B cell (primary cell): ENCODE measurements around the gene FAM234A. TPM values are rescaled to one million over a fixed set of nuclear protein-coding genes. Genes with fewer than 3 reads are reported as not detected.
A peak's percentile ranks its signal among the peaks of the same experiment; 100 is the strongest.

Source experiments
- ATAC-seq: fragments of 200-7000 bp; cut with Tn5 transposase; one replicate; pipeline ENCODE4 v1.10.0; 2021; ENCODE audit warnings: low read depth, mild to moderate bottlenecking, moderate number of reproducible peaks, moderate library complexity
- CTCF ChIA-PET: fragments of 350-600 bp; sonication (Branson Sonifier 250); formaldehyde crosslinking; loops from one replicate; lab custom pipeline; 2021; ENCODE audit warnings: antibody characterized with exemption, inconsistent platforms; lab: Charles Lee
- POLR2A ChIA-PET: fragments of 350-600 bp; sonication (Branson Sonifier 250); formaldehyde crosslinking; loops from one replicate; lab custom pipeline; 2021; ENCODE audit warnings: antibody characterized with exemption; lab: Charles Lee
- DNase-seq: peaks from one replicate; pipeline ENCODE4 v3.0.0; 2013
- H2AFZ ChIP-seq: 2 replicates; pipeline ENCODE4 v1.6.1; 2012; ENCODE audit warnings: mild to moderate bottlenecking, low read depth, low read length; ENCODE audit not compliant: insufficient read depth, poor library complexity, severe bottlenecking
- H3K27ac ChIP-seq, 2 donors: 1 replicate in 1 of 2; 2 replicates in 1 of 2; pipeline ENCODE4 v1.5.1; 2012 to 2013; ENCODE audit warnings: low read length in 2 of 2, mild to moderate bottlenecking in 2 of 2, moderate library complexity in 1 of 2
- H3K27me3 ChIP-seq, 4 experiments: fragments of 200-600 bp in 1 of 4; sonication (generic) in 1 of 4; replicated peaks in 1 of 4; 1 replicate in 2 of 4; 2 replicates in 2 of 4; pipeline versions ENCODE4 v1.6.1 to v1.7.0; 2013 to 2016; ENCODE audit warnings: low read length in 3 of 4, mild to moderate bottlenecking in 2 of 4, mixed read lengths in 1 of 4, moderate library complexity in 1 of 4; ENCODE audit not compliant: insufficient read depth in 4 of 4, control insufficient read depth in 3 of 4; ENCODE audit errors: control extremely low read depth in 1 of 4
- H3K36me3 ChIP-seq, 2 experiments: replicated peaks in 1 of 2; 1 replicate in 1 of 2; 2 replicates in 1 of 2; pipeline versions ENCODE4 v1.6.1 to v1.7.1; 2013; ENCODE audit warnings: low read length in 1 of 2; ENCODE audit not compliant: insufficient read depth in 2 of 2, control insufficient read depth in 1 of 2; ENCODE audit errors: control extremely low read depth in 1 of 2, extremely low read depth in 1 of 2
- H3K4me1 ChIP-seq, 2 donors: fragments of 200-600 bp in 1 of 2; sonication (generic) in 1 of 2; 1 replicate in 1 of 2; 2 replicates in 1 of 2; pipeline versions ENCODE4 v1.5.1 to v1.6.1; 2013 to 2017; ENCODE audit warnings: low read length in 2 of 2; ENCODE audit not compliant: control insufficient read depth in 2 of 2, insufficient read depth in 2 of 2
- H3K4me2 ChIP-seq: replicated peaks from 2 replicates; pipeline ENCODE3; 2012; ENCODE audit warnings: mild to moderate bottlenecking, low read depth, low read length; ENCODE audit not compliant: poor library complexity, severe bottlenecking
- H3K4me3 ChIP-seq, 5 experiments: fragments of 200-600 bp in 1 of 5; sonication (generic) in 1 of 5; 1 replicate in 3 of 5; 2 replicates in 2 of 5; pipeline versions ENCODE4 v1.5.1 to v1.7.0; 2011 to 2016; ENCODE audit warnings: low read length in 4 of 5, mild to moderate bottlenecking in 4 of 5, low read depth in 2 of 5, control low read depth in 1 of 5, moderate library complexity in 1 of 5; ENCODE audit not compliant: insufficient read depth in 1 of 5; ENCODE audit errors: control extremely low read depth in 1 of 5, extremely low read depth in 1 of 5
- H3K79me2 ChIP-seq: fragments of 200-600 bp; sonication (generic); one replicate; pipeline ENCODE4 v1.6.0; 2016; ENCODE audit warnings: low read length; ENCODE audit not compliant: control insufficient read depth, insufficient read depth
- H3K9ac ChIP-seq: fragments of 200-600 bp; sonication (generic); 2 replicates; pipeline ENCODE4 v1.6.1; 2017; ENCODE audit warnings: mild to moderate bottlenecking, low read length, moderate library complexity
- H3K9me3 ChIP-seq, 3 donors: one replicate each; pipeline versions ENCODE4 v1.6.1 to v1.7.1; 2013; ENCODE audit warnings: low read length in 2 of 3; ENCODE audit not compliant: control insufficient read depth in 2 of 3, insufficient read depth in 1 of 3; ENCODE audit errors: control extremely low read depth in 1 of 3
- H4K20me1 ChIP-seq: 2 replicates; pipeline ENCODE4 v1.6.0; 2012; ENCODE audit warnings: mild to moderate bottlenecking, low read length; ENCODE audit not compliant: insufficient read depth, control insufficient read depth, poor library complexity, severe bottlenecking
- H3K27ac Mint-ChIP-seq: one replicate; pipeline ENCODE4 v1.8.0; 2021; ENCODE audit warnings: mixed read lengths
- H3K27me3 Mint-ChIP-seq: one replicate; pipeline ENCODE4 v1.8.0; 2021; ENCODE audit warnings: mixed read lengths
- H3K4me1 Mint-ChIP-seq: one replicate; pipeline ENCODE4 v1.8.0; 2021; ENCODE audit warnings: mixed read lengths
- H3K4me3 Mint-ChIP-seq: one replicate; pipeline ENCODE4 v1.8.0; 2021; ENCODE audit warnings: mixed read lengths
- H3K9me3 Mint-ChIP-seq: one replicate; pipeline ENCODE4 v1.8.0; 2022; ENCODE audit warnings: mixed read lengths; ENCODE audit not compliant: insufficient read depth
- CTCF ChIP-seq: fragments of 200-600 bp; IDR thresholded peaks from one replicate; pipeline ENCODE4 v1.8.0; 2022; ENCODE audit warnings: antibody characterized with exemption, mild to moderate bottlenecking
- EZH2 ChIP-seq: IDR thresholded peaks from 2 replicates; pipeline ENCODE4 v1.6.1; 2012; ENCODE audit warnings: borderline replicate concordance, low read depth, mild to moderate bottlenecking, moderate library complexity, low read length; ENCODE audit not compliant: insufficient read depth, poor library complexity, severe bottlenecking
- WGBS: methylation state at CpG from one replicate; pipeline ENCODE4 v1.1.5; 2013; ENCODE audit warnings: missing lambda C conversion rate; ENCODE audit not compliant: insufficient coverage; 5-methylcytosine and 5-hydroxymethylcytosine counted together
- intact Hi-C: fragments of 100-400 bp; cut with micrococcal nuclease; formaldehyde crosslinking; loops from one replicate; pipeline ENCODE4 v1.10.0; 2022
- polyA plus RNA-seq: library from polyadenylated mRNA; depleted of rRNA; stranded (reverse); fragments of >200 nt; gene quantifications from 2 replicates; pipeline ENCODE4 v1.2.3, GENCODE V29; 2012
- total RNA-seq, 2 donors: library from RNA; stranded (reverse); fragments of 120-200 nt in 1 of 2; gene quantifications; 1 replicate in 1 of 2; 2 replicates in 1 of 2; pipeline versions ENCODE4 v1.2.3 to v1.2.4, GENCODE V29; 2013 to 2022

Gene FAM234A
- total and polyA plus RNA-seq, 2 donors (not counting 1 experiment from before 2014, with no cell fraction given) = 35.1 to 42.9 TPM

DNA sequence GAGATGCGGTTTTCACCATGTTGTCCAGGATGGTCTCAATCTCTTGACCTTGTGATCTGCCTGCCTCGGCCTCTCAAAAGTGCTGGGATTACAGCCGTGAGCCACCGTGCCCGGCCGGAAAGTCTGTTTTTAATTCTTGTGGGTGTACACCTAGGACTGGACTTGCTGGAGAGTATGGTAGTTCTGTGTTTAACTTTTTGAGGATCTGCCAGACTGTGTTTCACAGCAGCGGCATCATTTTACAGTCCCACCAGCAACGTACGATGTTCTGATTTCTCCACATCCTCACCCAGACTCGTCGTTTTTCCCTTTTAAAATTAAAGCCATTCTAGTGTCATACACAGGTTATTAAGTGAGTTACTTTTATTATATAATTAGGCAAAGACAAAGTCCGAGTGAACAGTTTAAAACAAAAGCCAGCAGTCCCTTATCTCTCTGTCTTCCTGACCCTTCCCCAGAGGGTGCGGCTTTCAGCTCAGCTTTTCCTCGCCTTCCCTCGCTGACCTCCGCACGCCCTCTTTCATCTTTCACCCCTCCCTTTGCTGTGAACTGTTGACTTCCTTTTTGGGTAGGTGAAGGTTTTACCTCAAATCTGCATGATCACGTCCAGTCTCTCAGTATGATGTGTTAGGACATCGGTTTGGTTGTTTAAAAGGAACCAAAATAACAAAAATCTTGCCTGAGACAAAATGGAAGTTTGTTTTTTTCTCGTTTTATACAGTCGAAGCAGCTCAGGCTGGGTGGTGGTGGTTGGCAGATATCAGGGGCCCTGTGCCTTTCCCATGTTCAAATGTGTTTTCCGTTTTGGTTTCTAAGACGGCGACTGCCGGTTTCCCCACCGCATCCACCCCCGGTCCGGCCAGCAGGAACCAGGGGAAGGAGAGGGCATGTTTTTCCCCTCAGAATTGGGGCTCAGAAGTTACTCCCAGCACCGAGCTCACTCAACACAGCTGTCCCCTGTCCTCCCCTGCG lies 18.0 kb downstream of the FAM234A start:
- 43% methylated on average over 16 of the region's 30 CpGs for WGBS
- H3K4me2 ChIP-seq = peak overlapping the region; percentile 70
- peak overlapping the region in 3 of 5 experiments; percentile 15 to 33 (median 17) for H3K4me3 ChIP-seq
- peak overlapping the region; percentile 64 for H3K4me3 Mint-ChIP-seq
- H3K9ac ChIP-seq = peak overlapping the region; percentile 52
- peak overlapping the region; percentile 68 for H3K27ac Mint-ChIP-seq
- H3K4me1 Mint-ChIP-seq = peaks cover 8% of the 10 kb centered on the region
- peak; percentile 40 for DNase-seq
- POLR2A ChIA-PET = interaction anchor here (0.7 kb wide), 1 partner anchor 33 kb away, joined by 5 read pairs; no protein-coding TSS in a partner anchor
- peak overlapping the region; percentile 38 to 81 for H3K27ac ChIP-seq
- no peaks in the 10 kb centered on the region for H3K9me3 Mint-ChIP-seq
- H3K27me3 Mint-ChIP-seq = no peaks in the 10 kb centered on the region
- TF ChIP-seq EZH2 (no peak), CTCF (no peak)
- H3K36me3 ChIP-seq = peaks cover 0 to 22% of the 10 kb centered on the region in 2 experiments
- intact Hi-C loops = no loop called here
- H4K20me1 ChIP-seq = no peaks in the 10 kb centered on the region
- peak overlapping the region; percentile 79 for H2AFZ ChIP-seq
- peaks cover 9 to 17% of the 10 kb centered on the region in 2 donors for H3K4me1 ChIP-seq
- H3K27me3 ChIP-seq = no peaks in the 10 kb centered on the region
- H3K79me2 ChIP-seq = peaks cover 36% of the 10 kb centered on the region
- ATAC-seq = peak; percentile 31
- CTCF ChIA-PET = no interaction called here
- no peaks in the 10 kb centered on the region for H3K9me3 ChIP-seq
